Vagina (tissue), 2 donors: ENCODE measurements around the gene CLDND2.

ENCODE experiments used
- POLR2AphosphoS5 ChIP-seq, 2 donors: sonication (generic); formaldehyde crosslinking; IDR thresholded peaks; one replicate each; pipeline ENCODE4 v1.9.0; 2017; ENCODE audit warnings: antibody characterized with exemption in 2 of 2, mild to moderate bottlenecking in 2 of 2, low read depth in 1 of 2; ENCODE audit not compliant: insufficient read depth in 1 of 2
- TF ChIP-seq, protein P1 (sequence below), 3 experiments: fragments of 450-650 bp in 2 of 3; fragments of 200-600 bp in 1 of 3; sonication (generic) in 1 of 3; IDR thresholded peaks; one replicate each; pipeline ENCODE4 v1.5.1; 2017 to 2019; ENCODE audit warnings: antibody characterized with exemption in 3 of 3, mild to moderate bottlenecking in 2 of 3, moderate library complexity in 2 of 3

- no peak for TF ChIP-seq POLR2AphosphoS5 (IDR thresholded peaks at IDR 0.05; ENCODE audit: insufficient read depth in 1 of 2, low read depth in 1 of 2)
- TF ChIP-seq, protein P1, sequence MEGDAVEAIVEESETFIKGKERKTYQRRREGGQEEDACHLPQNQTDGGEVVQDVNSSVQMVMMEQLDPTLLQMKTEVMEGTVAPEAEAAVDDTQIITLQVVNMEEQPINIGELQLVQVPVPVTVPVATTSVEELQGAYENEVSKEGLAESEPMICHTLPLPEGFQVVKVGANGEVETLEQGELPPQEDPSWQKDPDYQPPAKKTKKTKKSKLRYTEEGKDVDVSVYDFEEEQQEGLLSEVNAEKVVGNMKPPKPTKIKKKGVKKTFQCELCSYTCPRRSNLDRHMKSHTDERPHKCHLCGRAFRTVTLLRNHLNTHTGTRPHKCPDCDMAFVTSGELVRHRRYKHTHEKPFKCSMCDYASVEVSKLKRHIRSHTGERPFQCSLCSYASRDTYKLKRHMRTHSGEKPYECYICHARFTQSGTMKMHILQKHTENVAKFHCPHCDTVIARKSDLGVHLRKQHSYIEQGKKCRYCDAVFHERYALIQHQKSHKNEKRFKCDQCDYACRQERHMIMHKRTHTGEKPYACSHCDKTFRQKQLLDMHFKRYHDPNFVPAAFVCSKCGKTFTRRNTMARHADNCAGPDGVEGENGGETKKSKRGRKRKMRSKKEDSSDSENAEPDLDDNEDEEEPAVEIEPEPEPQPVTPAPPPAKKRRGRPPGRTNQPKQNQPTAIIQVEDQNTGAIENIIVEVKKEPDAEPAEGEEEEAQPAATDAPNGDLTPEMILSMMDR (IDR thresholded peaks at IDR 0.05) = no peak
Measured at GRCh38 chr19:51372021-51372648, 3.3 kb upstream of the CLDND2 start.
